ENCODE data around the gene EEF1A2.
"Not testable (repeated sequence)": the region's sequence is repeated elsewhere in the genome, so short reads cannot be mapped to it uniquely, and the experiment has no call there.

Gene EEF1A2

DNA sequence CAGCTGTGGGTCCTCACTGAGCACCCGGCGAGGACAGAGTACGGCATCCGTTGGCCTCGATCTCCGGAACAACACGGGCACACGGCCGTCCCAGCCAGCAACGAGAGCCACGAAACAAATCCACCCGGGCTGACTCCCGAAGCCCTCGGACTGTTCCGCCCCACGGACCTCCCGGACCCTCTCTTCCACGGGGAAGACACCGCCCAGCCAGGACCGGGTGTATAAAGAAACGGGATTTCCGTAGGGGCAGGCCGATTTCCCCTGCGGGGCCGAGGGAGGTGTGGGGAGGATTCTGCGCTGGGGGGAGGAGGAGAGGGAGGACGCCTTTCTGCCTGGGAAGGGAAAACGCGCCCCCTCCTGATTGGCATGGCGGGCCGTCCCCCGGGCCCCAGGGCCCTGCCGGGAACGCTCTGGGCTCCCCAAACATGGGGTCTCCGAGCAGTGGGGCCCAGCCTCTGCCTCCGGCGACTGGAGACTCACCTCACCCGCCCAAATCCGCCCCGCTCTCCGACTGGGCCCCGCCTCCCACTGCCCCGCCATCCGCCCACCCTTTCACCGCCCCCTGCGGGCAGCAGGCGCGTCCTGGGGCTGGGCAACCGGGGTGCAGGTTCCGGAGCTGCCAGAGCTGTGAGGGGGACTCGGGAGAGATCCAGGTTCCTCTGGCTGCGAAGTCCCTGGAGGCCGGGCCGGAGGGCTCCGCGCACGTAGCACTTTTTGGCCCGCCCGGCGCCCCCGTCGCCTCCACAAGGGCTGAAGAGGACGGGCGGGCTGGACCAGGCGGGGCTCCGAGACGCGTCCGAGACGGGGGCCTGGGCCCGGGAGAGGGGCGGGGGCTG is 21.0 kb upstream of the EEF1A2 start:
- DNase-seq, result peak in 1 of 2 experiments; percentile 67

DNA sequence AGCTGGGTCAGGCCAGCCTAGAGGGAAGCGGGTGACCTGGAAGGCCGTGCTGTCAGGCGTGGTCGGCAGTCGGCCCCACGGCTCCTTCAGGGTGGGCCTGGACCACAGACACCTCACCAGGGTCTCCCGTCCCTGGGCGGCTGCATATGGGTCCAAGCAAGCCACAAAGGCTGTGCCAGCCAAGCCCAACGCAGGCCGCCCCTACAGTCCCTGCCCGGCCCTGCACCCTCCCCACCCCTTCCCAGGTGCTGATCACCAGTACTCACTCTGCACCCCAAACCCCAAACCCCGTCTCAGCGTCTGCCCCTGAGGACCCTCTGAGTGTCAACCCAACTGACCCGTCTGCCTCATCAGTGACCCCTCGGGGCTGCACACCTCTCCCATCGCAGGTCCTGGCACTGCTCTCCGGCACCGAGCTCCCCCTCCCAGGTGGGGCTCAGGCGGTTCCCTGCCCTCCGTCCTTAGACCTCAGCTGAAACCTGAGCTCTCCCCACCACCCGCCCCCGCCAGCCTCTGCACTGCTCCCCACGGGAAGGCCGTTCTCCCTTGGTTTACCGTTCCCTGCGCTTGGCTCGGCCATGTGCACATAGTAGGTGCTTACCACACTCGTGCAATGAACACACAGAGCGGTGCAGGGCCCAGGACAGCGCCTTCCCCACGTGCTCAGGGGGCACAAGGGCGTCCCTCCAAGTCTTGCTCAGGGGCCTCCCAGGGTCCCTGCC is 20.2 kb upstream of the EEF1A2 start:
- no peak for DNase-seq

DNA sequence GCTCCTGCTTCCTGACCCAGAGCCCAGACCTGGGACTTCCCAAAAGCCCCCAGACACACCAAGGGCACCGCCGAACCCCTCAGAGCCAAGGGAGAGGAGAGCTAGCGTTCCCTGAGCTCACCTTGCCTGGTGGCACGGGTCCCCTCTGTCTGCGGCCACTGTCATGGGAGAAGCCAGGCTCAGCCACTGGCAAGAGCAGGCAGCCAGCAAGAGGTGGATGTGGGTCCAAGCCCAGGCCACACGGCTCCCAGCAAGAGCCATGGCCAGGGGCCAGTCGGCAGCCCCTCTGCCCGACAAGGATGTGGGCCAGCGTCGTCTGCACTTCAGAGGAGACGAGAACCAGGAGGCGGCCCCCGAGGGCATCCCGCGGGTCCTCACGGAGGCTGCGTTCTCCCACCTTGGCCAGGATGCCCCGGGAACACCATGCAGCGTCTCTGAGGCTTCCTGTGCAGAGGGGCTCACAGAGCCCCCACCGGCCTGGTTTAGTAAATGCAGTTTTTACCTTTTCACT is 19.5 kb upstream of the EEF1A2 start:
- no peak for DNase-seq

DNA sequence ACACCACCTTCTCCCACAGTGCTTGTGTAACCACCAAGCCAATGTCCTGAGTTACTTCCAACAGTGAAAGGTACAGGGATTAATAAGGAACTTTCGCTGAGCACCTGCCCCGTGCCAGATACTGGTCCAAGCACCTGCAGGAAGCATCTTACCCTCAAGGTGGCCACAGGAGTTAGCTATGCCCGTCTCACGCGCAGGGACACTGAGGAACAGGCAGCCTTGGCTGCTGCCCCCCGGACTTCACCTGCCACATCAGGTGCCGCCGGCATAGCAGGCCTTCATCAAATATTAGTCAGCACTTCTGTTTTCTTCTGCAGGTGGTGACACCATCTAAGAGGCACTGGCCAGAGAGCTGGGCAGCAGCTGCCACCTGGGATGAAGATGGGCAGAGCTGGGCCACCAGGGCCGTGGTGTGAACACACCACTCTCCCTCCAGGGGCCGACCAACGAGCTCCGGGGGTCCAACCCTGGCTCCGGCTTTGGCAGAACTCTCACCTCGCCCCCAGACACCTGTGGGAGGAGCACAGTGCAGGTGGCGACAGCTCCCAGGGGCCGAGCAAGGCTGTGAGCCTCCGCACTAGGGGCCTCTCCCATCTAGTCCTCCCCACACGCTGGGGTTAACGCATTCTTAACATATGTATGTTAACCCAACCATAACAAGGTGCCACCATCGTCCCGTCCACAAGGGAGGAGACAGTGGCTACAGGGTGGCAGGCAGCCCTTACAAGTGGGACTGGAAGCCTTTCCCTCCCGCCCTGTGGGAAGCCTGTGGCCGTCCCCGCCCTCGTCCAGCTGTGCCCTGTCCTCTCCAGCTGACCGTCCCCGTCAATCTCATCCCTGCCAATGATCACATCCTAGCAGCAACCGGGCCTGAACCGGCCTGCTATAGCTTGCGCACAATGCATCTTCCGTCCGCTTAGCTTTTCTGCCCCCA is 18.8 kb upstream of the EEF1A2 start:
- no peak for DNase-seq

DNA sequence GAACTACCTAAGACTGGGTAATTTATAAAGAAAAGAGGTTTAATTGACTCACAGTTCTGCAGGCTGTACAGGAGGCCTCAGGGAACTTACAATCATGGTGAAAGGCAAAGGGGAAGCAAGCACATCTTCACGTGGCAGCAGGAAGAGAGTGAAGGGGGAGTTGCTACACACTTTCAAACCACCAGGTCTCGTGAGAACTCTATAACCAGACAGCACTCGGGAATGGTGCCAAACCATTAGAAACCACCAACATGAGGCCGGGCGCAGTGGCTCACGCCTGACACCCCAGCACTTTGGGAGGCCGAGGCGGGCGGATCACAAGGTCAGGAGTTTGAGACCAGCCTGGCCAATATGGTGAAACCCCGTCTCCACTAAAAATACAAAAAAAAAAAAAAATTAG is 15.6 kb upstream of the EEF1A2 start:
- not testable (repeated sequence) for DNase-seq

DNA sequence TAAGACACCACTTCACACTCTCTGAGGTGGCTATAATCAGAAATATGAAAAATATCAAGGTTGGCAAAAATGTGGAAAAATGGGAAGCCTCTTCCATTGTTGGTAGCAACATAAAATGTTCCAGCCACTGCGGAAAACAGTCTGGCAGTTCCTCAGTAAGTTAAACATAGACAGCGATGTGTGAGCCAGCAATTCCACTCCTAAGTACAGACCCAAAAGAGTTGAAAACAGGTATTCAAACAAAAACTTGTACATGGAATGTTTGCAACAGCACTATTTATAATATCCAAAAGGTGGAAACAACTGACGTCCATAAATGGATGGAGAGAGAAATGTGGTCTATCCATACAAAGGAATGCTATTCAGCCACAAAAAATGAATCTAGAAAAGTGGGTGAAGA is 14.3 kb upstream of the EEF1A2 start:
- no peak for DNase-seq

DNA sequence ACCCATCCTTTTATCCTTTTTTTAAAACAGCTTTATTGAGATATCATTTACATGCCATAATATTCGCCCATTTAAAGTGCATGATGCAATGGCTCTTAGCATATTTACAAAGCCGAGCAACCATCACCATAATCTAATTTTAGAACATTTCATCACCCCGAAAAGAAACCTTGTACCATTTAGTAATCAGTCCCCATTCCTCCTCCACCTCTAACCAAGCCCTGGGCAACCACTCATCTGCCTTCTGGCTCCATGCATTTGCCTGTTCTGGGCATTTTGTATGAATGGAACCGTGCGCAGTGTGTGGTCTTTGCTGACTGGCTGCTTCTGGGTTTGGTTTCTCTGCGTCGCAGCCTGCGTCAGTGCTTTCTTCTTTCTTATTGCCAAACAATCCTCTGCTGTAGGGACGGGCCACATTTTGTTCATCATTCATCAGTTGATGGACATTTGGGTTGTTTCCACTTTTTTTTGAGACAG is 10.2 kb upstream of the EEF1A2 start:
- no peak for DNase-seq

DNA sequence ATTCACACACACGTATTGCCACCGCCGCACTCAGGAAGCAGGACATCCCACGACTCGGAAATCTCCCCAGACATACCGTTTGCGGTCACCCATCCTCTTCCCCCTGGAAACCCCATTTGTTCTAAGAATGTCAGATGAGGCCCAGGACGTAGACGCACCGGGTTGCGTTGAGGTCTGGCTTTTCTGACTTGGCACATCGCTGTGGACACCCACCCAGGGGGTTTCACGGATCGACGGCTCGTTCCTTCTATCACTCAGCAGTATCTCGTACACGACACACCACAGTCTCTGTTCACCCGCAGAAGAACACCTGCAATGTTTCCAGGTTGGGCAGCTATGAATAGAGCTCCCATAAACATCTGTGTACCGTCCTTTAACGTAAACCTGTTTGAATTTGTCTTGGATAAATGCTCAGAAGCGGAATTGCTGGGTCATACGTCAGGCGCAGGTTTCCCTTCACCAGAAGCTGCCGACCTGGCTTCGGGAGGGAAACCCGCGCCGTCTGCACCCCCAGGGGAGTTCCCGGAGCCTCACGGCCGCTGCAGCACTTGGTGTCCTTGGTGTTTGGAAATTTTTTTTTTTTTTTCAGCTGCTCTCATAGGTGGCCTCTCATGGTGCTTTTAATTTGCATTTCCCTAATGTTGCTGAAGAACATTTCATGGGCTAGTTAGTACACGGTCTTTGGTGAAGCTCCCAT is 9.3 kb upstream of the EEF1A2 start:
- DNase-seq, result no peak

DNA sequence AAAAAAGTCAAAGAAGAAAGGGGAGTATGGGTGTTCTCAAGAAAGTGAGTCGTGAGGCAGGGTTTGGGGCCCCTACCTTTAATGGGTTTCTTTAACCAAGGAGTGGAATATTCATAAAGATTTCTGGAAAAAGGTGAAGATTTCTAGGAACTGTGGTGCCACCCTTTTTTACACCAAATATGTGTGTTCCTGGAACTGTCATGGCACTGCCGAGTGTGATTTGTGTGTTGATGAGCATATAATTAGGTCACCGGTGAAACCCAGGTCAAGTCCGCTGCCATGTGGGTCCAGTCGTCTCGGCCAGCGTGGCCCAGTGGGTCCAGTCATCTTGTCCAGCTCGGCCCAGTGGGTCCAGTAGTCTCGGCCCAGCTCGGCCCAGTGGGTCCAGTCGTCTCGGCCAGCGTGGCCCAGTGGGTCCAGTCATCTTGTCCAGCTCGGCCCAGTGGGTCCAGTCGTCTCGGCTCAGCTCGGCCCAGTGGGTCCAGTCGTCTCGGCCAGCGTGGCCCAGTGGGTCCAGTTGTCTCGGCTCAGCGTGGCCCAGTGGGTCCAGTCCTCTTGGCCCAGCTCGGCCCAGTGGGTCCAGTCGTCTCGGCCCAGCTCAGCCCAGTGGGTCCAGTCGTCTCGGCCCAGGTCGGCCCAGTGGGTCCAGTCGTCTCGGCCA is 8.3 kb upstream of the EEF1A2 start:
- no peak for DNase-seq

DNA sequence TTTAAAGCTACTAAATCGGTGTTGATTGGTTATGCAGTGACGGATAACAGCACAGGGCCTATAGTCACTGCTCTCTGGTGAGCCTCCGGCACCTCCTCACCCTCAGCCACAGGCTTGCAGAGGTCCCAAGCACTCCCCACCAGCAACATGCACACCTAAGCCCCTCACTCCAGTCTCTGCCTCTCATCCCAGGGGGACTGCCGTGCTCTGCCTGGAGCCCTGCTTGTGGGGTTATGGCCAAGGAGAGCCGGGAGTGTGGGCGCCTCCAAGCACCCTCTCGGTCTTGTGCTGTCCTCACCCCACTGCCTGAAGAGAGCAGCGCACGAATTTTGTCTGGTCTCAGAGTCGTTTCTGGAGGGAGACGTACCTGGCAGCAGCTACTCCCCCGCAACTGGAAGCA is 6.8 kb upstream of the EEF1A2 start:
- no peak for DNase-seq

DNA sequence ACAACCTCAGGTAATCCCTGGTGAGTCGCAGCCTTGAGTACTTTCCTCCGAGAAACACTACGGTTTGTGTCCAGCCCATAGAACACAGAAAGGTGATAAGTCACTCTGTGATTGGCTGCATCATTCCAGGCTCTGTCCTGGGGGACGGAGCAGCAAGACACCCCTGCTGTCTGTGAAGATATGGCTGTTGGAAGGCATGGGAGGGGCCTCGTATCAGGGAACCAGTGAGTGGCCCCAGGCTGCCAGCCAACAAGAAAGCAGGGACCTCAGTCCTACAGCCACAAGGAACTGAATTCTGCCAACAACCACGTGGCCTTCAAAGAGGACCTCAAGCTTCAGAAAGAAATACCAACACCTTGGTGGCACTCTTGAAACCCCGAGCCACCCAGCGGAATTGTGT is 6.4 kb upstream of the EEF1A2 start:
- DNase-seq, result no peak

DNA sequence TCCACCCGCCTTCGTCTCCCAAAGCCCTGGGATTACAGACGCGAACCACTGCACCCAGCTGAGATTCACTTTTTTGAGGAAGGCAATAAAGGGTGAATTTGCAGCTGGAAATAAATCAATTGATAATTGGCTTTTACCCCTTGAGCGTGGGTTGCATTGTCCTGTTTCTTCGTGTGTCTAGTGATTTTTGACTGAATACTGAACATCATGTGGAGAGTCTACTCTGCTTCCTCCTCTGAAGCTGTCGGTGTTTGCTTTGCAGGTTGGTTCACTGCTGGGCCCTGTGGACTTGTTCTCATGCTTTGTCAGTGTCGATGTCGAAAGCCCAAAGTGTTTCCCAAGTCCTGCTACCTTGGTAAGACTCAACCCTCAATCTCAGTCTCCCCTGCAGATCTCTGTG is 5.8 kb upstream of the EEF1A2 start:
- no peak for DNase-seq

DNA sequence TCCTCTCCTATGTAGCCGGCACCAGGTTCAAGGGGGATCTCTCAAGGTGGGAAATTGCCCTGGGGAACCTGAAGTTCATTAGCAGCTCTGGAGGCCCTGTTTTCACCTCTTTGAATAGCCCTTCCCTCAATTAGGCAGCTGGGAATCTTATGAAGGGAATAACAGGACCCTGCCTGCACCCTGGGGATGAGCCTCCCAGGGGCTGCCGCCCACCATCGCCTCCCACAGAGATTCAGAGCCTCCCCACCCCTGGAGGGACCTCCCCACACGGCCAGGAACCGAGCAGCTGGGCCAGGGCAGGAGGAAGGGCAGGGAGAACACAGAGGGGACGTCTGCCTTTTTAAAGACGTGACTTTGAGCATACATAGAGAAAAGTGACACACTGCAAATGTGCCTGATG is 4.6 kb upstream of the EEF1A2 start:
- DNase-seq, result no peak

DNA sequence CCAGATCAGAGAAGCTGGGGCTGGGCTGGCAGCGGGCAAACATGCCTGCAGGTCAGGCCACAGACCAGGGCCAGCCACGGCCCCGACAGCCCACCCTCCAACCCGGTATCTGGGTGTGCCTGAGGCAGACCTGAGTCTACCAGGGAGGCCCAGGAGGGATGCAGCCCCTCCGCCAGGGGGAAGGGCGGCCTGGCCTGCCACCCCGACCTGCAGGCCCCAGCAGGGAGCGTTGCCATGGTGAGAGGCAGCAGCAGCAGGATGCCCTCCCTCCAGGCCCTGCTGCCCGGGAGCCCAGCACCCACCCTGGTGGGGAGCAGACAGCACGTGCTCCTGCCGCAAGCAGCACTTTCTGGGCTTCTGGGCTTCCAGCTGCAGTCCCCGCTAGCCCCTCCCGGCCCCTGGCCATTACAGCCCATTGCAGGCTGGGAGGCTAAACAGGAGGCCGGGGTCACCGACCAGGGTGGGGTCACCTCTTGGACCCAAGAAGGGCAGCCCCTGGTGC is 3.8 kb upstream of the EEF1A2 start:
- DNase-seq, result no peak

DNA sequence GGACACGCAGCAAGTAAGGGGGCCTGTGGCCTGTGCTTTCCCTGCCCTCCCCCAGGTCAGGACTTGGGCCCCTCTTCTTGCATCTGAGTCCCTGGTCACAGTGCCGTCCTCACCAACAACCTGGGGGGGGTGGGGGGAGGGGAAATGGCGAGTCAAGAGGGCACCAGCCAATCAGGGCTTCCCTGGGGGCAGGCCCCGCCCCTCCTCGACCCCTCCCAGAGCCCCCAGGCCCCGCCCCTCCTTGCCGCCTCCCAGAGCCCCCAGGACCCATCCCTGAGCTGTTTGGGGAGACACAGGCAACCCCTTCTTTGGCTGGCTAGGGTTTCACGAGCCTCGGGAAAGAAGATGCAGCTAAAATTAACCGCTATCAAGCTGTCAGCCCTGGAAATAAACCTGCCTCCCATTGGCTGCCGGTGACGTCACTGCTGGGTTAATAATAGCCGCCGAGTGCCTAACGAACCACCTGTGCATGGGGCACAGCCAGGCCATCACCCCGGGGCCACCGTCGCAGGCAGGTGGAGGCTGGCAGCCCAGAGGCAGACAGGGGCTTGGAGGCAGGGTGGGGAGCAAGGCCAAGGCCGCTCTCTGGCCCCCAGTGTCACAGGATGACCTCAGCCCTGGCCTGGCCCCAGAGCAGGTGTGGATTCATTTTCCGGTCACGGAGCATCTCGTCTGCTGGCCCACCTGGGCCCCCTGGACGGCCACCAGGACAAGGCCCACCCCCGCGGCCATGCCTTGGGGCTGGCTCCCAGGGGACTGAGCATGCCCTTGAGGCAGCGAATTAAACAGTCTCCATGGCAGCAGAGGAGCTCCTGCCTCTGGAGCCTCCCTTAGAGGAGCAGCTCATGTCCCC is 3.2 kb upstream of the EEF1A2 start:
- DNase-seq, result no peak

DNA sequence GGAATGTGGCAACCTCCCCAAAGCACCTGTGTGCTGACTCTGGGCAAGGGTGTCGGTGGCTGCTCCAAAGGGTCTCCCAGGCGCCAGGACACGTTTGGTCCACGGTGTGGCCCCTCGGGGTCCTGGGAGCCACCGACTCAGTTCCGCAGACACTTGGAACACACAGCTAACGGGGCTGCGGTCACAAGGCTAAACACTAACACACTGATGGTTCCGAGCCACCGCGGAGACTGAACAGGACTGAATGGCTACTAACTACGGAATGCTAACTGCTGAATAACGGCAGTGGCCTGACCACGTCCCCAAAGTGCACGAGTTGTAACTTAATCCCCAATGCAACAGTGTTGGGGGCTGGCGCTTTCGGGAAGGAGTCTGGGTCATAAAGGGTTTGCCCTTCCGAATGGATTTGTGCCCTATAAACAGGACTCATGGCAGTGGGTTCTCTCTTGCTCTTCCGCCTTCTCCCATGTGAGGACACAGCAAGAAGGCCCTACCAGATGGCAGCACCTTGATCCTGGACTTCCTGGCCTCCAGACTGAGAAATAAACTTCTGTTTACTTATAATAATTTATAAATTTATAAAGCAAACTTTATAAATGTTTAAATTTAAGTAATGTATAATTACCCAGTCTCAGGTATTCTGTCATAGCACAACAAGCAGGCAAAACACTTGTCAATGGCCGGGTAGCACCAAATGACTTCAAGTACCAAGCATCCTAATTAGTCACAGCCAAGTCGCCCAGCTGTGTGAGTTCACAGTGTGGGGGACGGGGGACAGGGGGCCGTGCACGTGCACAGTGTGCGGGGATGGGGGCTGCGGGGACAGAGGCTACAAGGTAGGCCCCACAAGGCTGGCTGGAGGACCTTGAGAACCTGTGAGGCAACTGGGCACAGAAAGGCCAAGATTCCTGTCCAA is 2.3 kb upstream of the EEF1A2 start:
- DNase-seq, result no peak

DNA sequence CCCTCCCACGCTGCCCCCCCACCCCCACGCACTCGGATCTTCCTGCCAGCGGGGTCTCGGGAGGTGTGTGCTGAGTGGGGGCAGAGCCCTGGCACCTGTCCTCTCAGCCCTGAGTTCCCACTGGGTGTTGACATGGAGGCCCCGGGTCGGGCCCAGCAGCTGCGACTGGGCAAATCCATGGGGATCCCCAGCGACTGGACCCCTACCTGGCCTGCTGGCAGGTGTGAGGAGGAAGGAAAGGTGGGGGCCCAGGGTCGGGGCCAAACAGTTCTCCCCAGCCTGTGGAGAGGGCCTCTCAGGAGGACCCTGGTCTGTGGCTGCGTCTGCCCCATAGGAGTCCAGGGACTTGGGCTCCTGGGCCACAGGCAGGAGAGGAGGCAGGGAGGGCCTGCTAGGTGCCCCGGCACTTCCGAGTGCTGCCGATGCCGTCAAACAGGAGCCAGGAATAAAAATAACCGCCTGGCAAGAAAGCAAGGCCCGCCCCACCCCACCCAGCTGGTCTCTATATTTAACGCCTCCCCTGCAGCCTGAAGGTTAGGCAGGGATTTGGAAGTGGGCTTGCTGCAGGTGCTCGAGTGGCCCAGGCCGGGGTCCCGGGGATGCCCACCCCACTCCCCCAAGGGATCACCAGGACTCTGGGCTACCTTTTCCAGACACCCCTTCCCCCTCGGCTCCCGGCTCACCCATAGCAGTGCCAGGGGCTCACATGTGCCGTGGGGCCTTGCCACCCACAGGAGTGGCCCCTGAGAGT is 1.4 kb upstream of the EEF1A2 start:
- DNase-seq, result no peak

DNA sequence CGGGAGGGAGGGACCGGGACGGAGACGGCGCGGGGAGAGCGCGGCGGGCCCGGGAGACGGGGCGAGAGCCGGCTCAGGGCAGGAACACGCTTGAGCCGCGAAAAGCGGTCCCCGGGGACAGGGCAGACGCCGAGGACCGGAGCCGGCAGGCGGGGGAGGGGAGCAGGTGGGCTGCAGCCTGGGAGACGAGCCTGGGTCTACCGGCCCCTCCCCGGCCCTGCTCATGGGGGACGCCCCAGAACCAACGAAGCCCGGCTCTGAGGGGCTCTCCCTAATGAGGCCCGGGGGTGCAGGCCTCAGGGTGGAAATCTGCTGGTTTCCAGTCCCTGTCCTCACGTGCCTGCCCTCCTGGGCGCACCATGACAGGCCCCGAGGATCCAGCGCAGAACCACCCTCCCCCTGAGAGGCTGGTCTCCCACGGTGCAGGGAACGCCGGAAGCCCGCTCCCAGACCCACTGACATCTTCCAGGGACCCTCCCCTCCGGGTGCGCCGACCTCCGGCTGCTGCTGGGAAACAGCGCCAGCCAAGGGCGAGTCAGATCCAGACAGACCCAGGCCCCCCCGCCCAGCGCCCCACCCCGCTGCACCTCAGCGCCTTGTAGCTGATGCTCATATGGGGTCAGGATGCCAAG is 571 bp upstream of the EEF1A2 start:
- no peak for DNase-seq

All from SW 1271 (cell line).